ENCODE data around the gene SSTR3. TPM values are rescaled to one million over a fixed set of nuclear protein-coding genes. Genes with fewer than 3 reads are reported as not detected.

Gene SSTR3
- total and polyA plus RNA-seq, 10 of the 15 experiments (the other 5 are each of a cell fraction or from before 2014, with no cell fraction given) = 0.03 to 4.5 (median 2.4) TPM

DNA sequence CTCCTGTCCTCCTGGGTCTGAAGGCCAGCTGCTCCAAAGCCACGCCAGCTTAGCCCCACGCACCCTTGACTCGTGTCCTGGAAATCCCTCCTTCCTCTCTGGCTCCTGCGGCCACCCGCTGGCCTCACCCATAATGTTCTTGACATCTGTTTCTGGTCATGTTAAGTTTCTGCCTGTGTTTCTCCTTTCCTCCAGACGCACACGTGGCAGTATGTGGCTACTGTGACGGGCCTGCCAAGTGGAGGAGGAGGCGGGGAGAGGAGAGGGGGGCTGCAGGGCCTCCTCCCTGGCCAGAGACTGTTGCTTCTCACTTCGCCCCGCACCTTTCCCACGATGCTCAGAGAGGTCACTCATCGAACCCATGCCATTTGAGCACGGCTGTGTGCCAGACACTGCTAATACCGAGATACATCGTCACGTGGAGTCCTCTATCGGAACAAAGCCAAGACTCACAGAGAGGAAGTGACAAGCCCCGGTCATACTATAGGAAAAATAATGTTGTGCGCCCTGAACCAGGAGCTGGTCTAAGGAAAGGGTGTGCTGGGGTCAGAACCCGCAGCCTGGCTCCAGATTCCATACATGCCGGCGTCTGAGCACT, 35.7 kb downstream of the SSTR3 start (continued):
- TF ChIP-seq BHLHE40 (IDR thresholded peaks at IDR 0.05; ENCODE audit: borderline replicate concordance in 1 of 2, low read depth in 2 of 2, low read length in 1 of 2) (peak in 1 of 2 experiments; percentile 43; a peak in 1 of 4 replicates), IKZF1 (conservative IDR thresholded peaks at IDR 0.05) (no peak), BACH1 (IDR thresholded peaks at IDR 0.05; ENCODE audit: borderline replicate concordance) (no peak), WRNIP1 (IDR thresholded peaks at IDR 0.05; ENCODE audit: borderline replicate concordance, low read depth, low read length) (no peak)

DNA sequence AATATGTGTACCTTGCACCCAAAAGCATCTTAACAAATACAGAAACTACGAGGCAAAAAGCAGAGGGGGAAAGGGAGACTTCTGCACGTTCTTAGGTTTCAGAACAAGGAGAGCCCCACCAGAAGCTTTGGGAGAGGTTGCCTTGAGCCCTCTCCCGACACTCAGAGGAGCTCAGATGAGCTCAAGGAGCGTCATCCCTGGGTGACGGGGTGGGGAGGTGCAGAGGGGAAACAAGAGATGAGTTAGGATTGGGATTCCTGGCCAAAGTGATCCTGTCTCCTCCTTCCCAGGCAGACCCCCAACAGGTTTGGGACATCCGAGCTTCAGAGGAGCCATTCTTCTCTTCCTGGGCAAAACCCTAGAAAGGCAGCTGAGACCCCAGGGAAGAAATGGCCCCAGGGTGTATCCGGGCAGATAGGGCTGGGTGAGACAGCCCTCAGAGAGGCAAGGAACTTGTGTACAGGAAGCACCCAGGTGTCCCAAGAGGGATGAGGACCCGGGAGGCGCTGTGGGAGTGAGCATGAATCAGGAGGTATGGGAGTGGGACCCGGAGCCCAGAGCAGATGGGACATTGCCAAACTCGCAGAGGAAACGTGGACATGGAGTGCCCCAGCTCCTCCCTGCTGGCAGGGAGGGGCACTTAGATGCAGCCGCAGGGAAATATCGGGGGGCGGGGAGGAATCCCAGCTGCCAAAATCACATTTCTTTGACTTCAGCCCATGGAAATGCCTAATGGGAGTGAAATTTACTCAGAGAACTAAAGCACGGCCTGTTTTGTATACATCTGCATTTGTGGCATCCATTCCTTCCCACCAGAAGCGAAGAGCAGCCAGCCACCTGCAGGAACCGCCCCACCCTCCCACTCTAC, 36.6 kb downstream of the SSTR3 start:
- no TSS peak for BruUV-seq (replicated peaks)
- DNase-seq (ENCODE audit: low read depth, low spot score) (no peak), ATAC-seq (no peak), FAIRE-seq (no peak)
- Histone ChIP-seq H2AFZ (ENCODE audit: control insufficient read depth, low read depth, low read length) (no peak overlapping the region), H3K79me2 (ENCODE audit: control insufficient read depth, insufficient read depth, low read length) (no peaks in the 10 kb centered on the region), H3K27ac (ENCODE audit: control insufficient read depth, insufficient read depth) (no peak overlapping the region), H3K36me3 (ENCODE audit: control insufficient read depth in 2 of 2, insufficient read depth in 2 of 2, low read length in 1 of 2) (no peaks in the 10 kb centered on the region), H3K27me3 (replicated peaks in 1 of 2; ENCODE audit: control insufficient read depth in 2 of 2, insufficient read depth in 2 of 2, low read length in 1 of 2) (no peaks in the 10 kb centered on the region; a peak in 2 of 4 replicates), H3K4me2 (ENCODE audit: control insufficient read depth, insufficient read depth) (no peak overlapping the region), H4K20me1 (ENCODE audit: control insufficient read depth, insufficient read depth) (no peaks in the 10 kb centered on the region), H3K4me3 (no peak overlapping the region), H3K4me1 (ENCODE audit: control insufficient read depth, insufficient read depth, low read length) (peaks cover 4% of the 10 kb centered on the region; the same call in 1 of the 2 replicates), H3K9me3 (replicated peaks; ENCODE audit: control insufficient read depth, insufficient read depth, low read length) (peaks cover 4% of the 10 kb centered on the region; the same call in 2 of the 3 replicates), H3K9ac (ENCODE audit: control insufficient read depth, insufficient read depth, low read length) (no peak overlapping the region)
- 56% methylated on average over 18 of the region's 18 CpGs for WGBS (ENCODE audit: insufficient coverage, insufficient replicate concordance, low lambda C conversion rate, missing lambda C conversion rate)
- intact Hi-C loops (cut with micrococcal nuclease; ENCODE audit: unreplicated experiment) (no loop called here), in situ Hi-C loops (cut with MboI) (no loop called here)
- ChIA-PET POLR2A (no interaction called here), SMC1A (ENCODE audit: uncharacterized antibody, unreplicated experiment) (interaction anchor here (1.0 kb wide), 1 partner anchor 17 kb away, joined by 4 read pairs; no protein-coding TSS in a partner anchor), CTCF (interaction anchor here (1.0 to 1.1 kb wide), 2 partner anchors 24 to 132 kb away, joined by 3 read pairs; no protein-coding TSS in a partner anchor), RAD21 (ENCODE audit: unreplicated experiment) (interaction anchor here (0.7 to 0.8 kb wide), 2 partner anchors 10 to 22 kb away, joined by 3 read pairs; no protein-coding TSS in a partner anchor)
- TF ChIP-seq PML (IDR thresholded peaks at IDR 0.05; ENCODE audit: low read length) (no peak), SMAD1 (IDR thresholded peaks at IDR 0.05; ENCODE audit: low read depth, partially characterized antibody) (no peak), WRNIP1 (IDR thresholded peaks at IDR 0.05; ENCODE audit: borderline replicate concordance, low read depth, low read length) (no peak)
- TF ChIP-seq, protein P1, sequence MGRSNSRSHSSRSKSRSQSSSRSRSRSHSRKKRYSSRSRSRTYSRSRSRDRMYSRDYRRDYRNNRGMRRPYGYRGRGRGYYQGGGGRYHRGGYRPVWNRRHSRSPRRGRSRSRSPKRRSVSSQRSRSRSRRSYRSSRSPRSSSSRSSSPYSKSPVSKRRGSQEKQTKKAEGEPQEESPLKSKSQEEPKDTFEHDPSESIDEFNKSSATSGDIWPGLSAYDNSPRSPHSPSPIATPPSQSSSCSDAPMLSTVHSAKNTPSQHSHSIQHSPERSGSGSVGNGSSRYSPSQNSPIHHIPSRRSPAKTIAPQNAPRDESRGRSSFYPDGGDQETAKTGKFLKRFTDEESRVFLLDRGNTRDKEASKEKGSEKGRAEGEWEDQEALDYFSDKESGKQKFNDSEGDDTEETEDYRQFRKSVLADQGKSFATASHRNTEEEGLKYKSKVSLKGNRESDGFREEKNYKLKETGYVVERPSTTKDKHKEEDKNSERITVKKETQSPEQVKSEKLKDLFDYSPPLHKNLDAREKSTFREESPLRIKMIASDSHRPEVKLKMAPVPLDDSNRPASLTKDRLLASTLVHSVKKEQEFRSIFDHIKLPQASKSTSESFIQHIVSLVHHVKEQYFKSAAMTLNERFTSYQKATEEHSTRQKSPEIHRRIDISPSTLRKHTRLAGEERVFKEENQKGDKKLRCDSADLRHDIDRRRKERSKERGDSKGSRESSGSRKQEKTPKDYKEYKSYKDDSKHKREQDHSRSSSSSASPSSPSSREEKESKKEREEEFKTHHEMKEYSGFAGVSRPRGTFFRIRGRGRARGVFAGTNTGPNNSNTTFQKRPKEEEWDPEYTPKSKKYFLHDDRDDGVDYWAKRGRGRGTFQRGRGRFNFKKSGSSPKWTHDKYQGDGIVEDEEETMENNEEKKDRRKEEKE (IDR thresholded peaks at IDR 0.05) = no peak

All from GM12878 (cell line).